HepG2 (cell line): ENCODE data around the gene SRSF12. TPM values are rescaled to one million over a fixed set of nuclear protein-coding genes. Genes with fewer than 3 reads are reported as not detected.

Experiments used
- ARNTL ChIP-seq: sonication (generic); formaldehyde crosslinking; IDR thresholded peaks from 2 replicates; pipeline ENCODE4 v1.4.0; 2020; ENCODE audit warnings: mild to moderate bottlenecking, missing genetic modification reagents
- DNMT3B ChIP-seq: conservative IDR thresholded peaks from 2 replicates; pipeline ENCODE4 v1.6.1; 2016; ENCODE audit warnings: missing biosample characterization, control low read depth
- GMEB1 ChIP-seq: sonication (generic); formaldehyde crosslinking; IDR thresholded peaks from 2 replicates; pipeline ENCODE4 v1.5.1; 2020; ENCODE audit warnings: missing genetic modification reagents, mild to moderate bottlenecking, borderline replicate concordance
- HDAC2 ChIP-seq: sonication (generic); formaldehyde crosslinking; IDR thresholded peaks from 2 replicates; pipeline ENCODE4 v1.4.0; 2020; ENCODE audit warnings: missing genetic modification reagents
- HOXD1 ChIP-seq: sonication (generic); formaldehyde crosslinking; IDR thresholded peaks from 2 replicates; pipeline ENCODE4 v1.5.0; 2020; ENCODE audit warnings: missing genetic modification reagents
- IRF9 ChIP-seq: sonication (generic); formaldehyde crosslinking; IDR thresholded peaks from 2 replicates; pipeline ENCODE4 v1.8.0; 2022; ENCODE audit warnings: missing genetic modification reagents, mild to moderate bottlenecking, borderline replicate concordance
- MZF1 ChIP-seq: sonication (generic); formaldehyde crosslinking; IDR thresholded peaks from 2 replicates; pipeline ENCODE4 v1.8.1; 2023; ENCODE audit warnings: mild to moderate bottlenecking, missing genetic modification reagents, borderline replicate concordance
- PLSCR1 ChIP-seq: sonication (generic); formaldehyde crosslinking; IDR thresholded peaks from 2 replicates; pipeline ENCODE4 v1.5.0; 2020; ENCODE audit warnings: missing genetic modification reagents, mild to moderate bottlenecking, borderline replicate concordance
- SP1 ChIP-seq, 2 experiments: fragments of 450-650 bp in 1 of 2; sonication (generic) in 1 of 2; formaldehyde crosslinking in 1 of 2; IDR thresholded peaks; 2 replicates each; pipeline versions ENCODE4 v1.4.0 to v1.6.1; 2016 to 2020; ENCODE audit warnings: missing genetic modification reagents in 1 of 2
- TSC22D2 ChIP-seq: sonication (generic); formaldehyde crosslinking; IDR thresholded peaks from 2 replicates; pipeline ENCODE4 v1.5.1; 2020; ENCODE audit warnings: missing genetic modification reagents, mild to moderate bottlenecking, borderline replicate concordance
- U2AF1 ChIP-seq: fragments of 200-400 bp; formaldehyde crosslinking; optimal IDR thresholded peaks from 2 replicates; pipeline ENCODE3; 2017; ENCODE audit warnings: mild to moderate bottlenecking, low read depth, low read length
- YEATS2 ChIP-seq: sonication (generic); formaldehyde crosslinking; IDR thresholded peaks from 2 replicates; pipeline ENCODE4 v1.4.0; 2020; ENCODE audit warnings: missing genetic modification reagents, borderline replicate concordance
- ZBTB34 ChIP-seq: sonication (generic); formaldehyde crosslinking; IDR thresholded peaks from 2 replicates; pipeline ENCODE4 v1.8.0; 2022; ENCODE audit warnings: mild to moderate bottlenecking, missing genetic modification reagents
- ZNF235 ChIP-seq: sonication (generic); formaldehyde crosslinking; IDR thresholded peaks from 2 replicates; pipeline ENCODE4 v1.8.1; 2023; ENCODE audit warnings: mild to moderate bottlenecking, missing genetic modification reagents, borderline replicate concordance
- ZNF326 ChIP-seq: sonication (generic); formaldehyde crosslinking; IDR thresholded peaks from 2 replicates; pipeline ENCODE4 v1.4.0; 2020; ENCODE audit warnings: missing genetic modification reagents, borderline replicate concordance
- ZNF367 ChIP-seq: sonication (generic); formaldehyde crosslinking; IDR thresholded peaks from 2 replicates; pipeline ENCODE4 v1.4.0; 2020; ENCODE audit warnings: missing genetic modification reagents, borderline replicate concordance
- ZNF431 ChIP-seq: sonication (generic); formaldehyde crosslinking; IDR thresholded peaks from 2 replicates; pipeline ENCODE4 v1.9.0; 2022; ENCODE audit warnings: missing genetic modification reagents, low read depth, mild to moderate bottlenecking, borderline replicate concordance
- ZNF501 ChIP-seq: sonication (generic); formaldehyde crosslinking; IDR thresholded peaks from 2 replicates; pipeline ENCODE4 v1.5.1; 2020; ENCODE audit warnings: mild to moderate bottlenecking, moderate library complexity, missing genetic modification reagents
- ZNF605 ChIP-seq: sonication (generic); formaldehyde crosslinking; IDR thresholded peaks from 2 replicates; pipeline ENCODE4 v1.8.0; 2022; ENCODE audit warnings: mild to moderate bottlenecking, missing genetic modification reagents
- ZNF770 ChIP-seq: sonication (generic); formaldehyde crosslinking; IDR thresholded peaks from 2 replicates; pipeline ENCODE4 v1.5.0; 2020; ENCODE audit warnings: mild to moderate bottlenecking, missing genetic modification reagents
- ZNF850 ChIP-seq: sonication (generic); formaldehyde crosslinking; conservative IDR thresholded peaks from 2 replicates; pipeline ENCODE4 v1.9.0; 2021; ENCODE audit warnings: mild to moderate bottlenecking, missing genetic modification reagents
- polyA plus RNA-seq, 8 experiments: library from polyadenylated mRNA; depleted of rRNA in 3 of 8; stranded (reverse) in 7 of 8; unstranded in 1 of 8; fragments of >200 nt; fragmentation: Illumina TruSeq in 4 of 8; extraction: Trizol in 4 of 8; gene quantifications; 2 replicates each; pipeline versions ENCODE4 v1.2.1 to v1.2.3, GENCODE V29; 2011 to 2016; ENCODE audit warnings: low read depth in 4 of 8, missing spikeins in 1 of 8, mixed read lengths in 1 of 8; ENCODE audit not compliant: insufficient read depth in 1 of 8
- total RNA-seq, 5 experiments: library from RNA; depleted of rRNA; stranded (reverse); fragments of >200 nt; fragmentation: Illumina TruSeq; extraction: Trizol; gene quantifications; 2 replicates each; pipeline ENCODE4 v1.2.3, GENCODE V29; 2016; ENCODE audit warnings: low read depth in 1 of 5

The SRSF12 gene
- total and polyA plus RNA-seq, 2 of the 13 experiments (the other 11 are each of a cell fraction or from before 2014, with no cell fraction given), result 1.7 to 1.9 TPM

GRCh38 chr6:89081423-89082322 is 36.2 kb downstream of the SRSF12 start (continued):
- TF ChIP-seq SP1 (IDR thresholded peaks at IDR 0.05) (no peak), SP1 (CRISPR knock-in tag; IDR thresholded peaks at IDR 0.05) (peak; percentile 41; the same call in 1 of the 2 replicates), IRF9 (CRISPR knock-in tag) (peak; percentile 75; the same call in 1 of the 2 replicates), ZNF367 (0 out of 2 replicates have a peak, but pooled peaks have one; percentile 21), ZNF770 (CRISPR knock-in tag) (peak; percentile 56; the same call in 1 of the 2 replicates), MZF1 (CRISPR knock-in tag) (no peak), PLSCR1 (CRISPR knock-in tag) (peak; percentile 31; the same call in 1 of the 2 replicates), DNMT3B (CRISPR knock-in tag) (peak; percentile 67), HDAC2 (CRISPR knock-in tag) (peak; percentile 51), ZNF235 (CRISPR knock-in tag) (no peak), ZBTB34 (peak; percentile 79), ZNF605 (CRISPR knock-in tag) (peak; percentile 51; the same call in 1 of the 2 replicates), ARNTL (peak; percentile 54; the same call in 1 of the 2 replicates), TSC22D2 (no peak), U2AF1 (peak; percentile 62), ZNF326 (CRISPR knock-in tag) (no peak), ZNF431 (CRISPR knock-in tag) (peak; percentile 83), GMEB1 (CRISPR knock-in tag) (peak; percentile 95), YEATS2 (peak; percentile 62; the same call in 1 of the 2 replicates), ZNF850 (CRISPR knock-in tag) (no peak), ZNF501 (CRISPR knock-in tag) (peak; percentile 75; the same call in 1 of the 2 replicates), HOXD1 (CRISPR knock-in tag) (0 out of 2 replicates have a peak, but pooled peaks have one; percentile 48)
